GM21390 (cell line): Measurements from ENCODE around the gene ZNF722.
"Not testable (repeated sequence)": the region's sequence is repeated elsewhere in the genome, so short reads cannot be mapped to it uniquely, and the experiment has no call there.

Source experiments
- ATAC-seq: cut with Tn5 transposase; IDR thresholded peaks from one replicate; pipeline ENCODE4 v1.9.1; 2021; ENCODE audit not compliant: unreplicated experiment

Gene ZNF722

GRCh38 chr7:63998549-63998948 is at the start of gene ZNF722:
Gene ZNF722 (plus strand): TSS chr7:63998849. CDS start chr7:63998962, 113 bp downstream.
- no peak for ATAC-seq

GRCh38 chr7:63953181-63953580 is 45.5 kb upstream of the ZNF722 start:
- no peak for ATAC-seq

GRCh38 chr7:63968629-63969028 is 30.0 kb upstream of the ZNF722 start:
- ATAC-seq, result no peak

GRCh38 chr7:64015496-64015895 is 16.8 kb downstream of the ZNF722 start:
- ATAC-seq, result not testable (repeated sequence)

- ATAC-seq, result no peak
These were observed 36.7 kb downstream of the ZNF722 start for GRCh38 chr7:64035388-64035787.

- ATAC-seq, result no peak
These were observed 38.4 kb downstream of the ZNF722 start for GRCh38 chr7:64037095-64037494.

GRCh38 chr7:64045301-64046040 is 46.8 kb downstream of the ZNF722 start, which contains the start of gene ZNF727:
Gene ZNF727 (plus strand): TSS chr7:64045434. CDS start chr7:64045622, 188 bp downstream.
- ATAC-seq, result no peak

- no peak for ATAC-seq
These were observed 47.4 kb downstream of the ZNF722 start for GRCh38 chr7:64046041-64046389.
